ENCODE results near the gene CEP55. TPM values are rescaled to one million over a fixed set of nuclear protein-coding genes. Genes with fewer than 3 reads are reported as not detected.

Gene CEP55
- total RNA-seq, 1 donor from 2014 or later, result 0.35 TPM

- ATAC-seq, result peak; percentile 28
- H3K4me1 ChIP-seq, result peaks cover 73% of the 10 kb centered on the region
- intact Hi-C loops (cut with DNase I), result no loop called here
- no peaks in the 10 kb centered on the region for H3K27me3 ChIP-seq
- H3K4me3 ChIP-seq, result no peak overlapping the region
- H3K9me3 ChIP-seq, result no peaks in the 10 kb centered on the region
- peak overlapping the region; percentile 58 for H3K27ac ChIP-seq
- DNase-seq, result no peak
- H3K36me3 ChIP-seq, result no peaks in the 10 kb centered on the region
- TF ChIP-seq CTCF (IDR thresholded peaks at IDR 0.05), result no peak
Observed at GRCh38 chr10:93471110-93471651, 25.2 kb upstream of the CEP55 start.

GRCh38 chr10:93473161-93473560 is 23.3 kb upstream of the CEP55 start:
- H3K4me1 ChIP-seq, result peaks cover 67% of the 10 kb centered on the region
- peaks cover 5% of the 10 kb centered on the region for H3K36me3 ChIP-seq
- ATAC-seq (no peak), DNase-seq (no peak)
- intact Hi-C loops (cut with DNase I), result no loop called here
- TF ChIP-seq CTCF (IDR thresholded peaks at IDR 0.05), result no peak
- no peak overlapping the region for H3K4me3 ChIP-seq
- no peaks in the 10 kb centered on the region for H3K9me3 ChIP-seq
- H3K27me3 ChIP-seq, result no peaks in the 10 kb centered on the region
- H3K27ac ChIP-seq, result no peak overlapping the region

GRCh38 chr10:93473804-93474472 is 22.5 kb upstream of the CEP55 start:
- H3K4me1 ChIP-seq, result peaks cover 67% of the 10 kb centered on the region
- H3K4me3 ChIP-seq, result no peak overlapping the region
- H3K27me3 ChIP-seq, result no peaks in the 10 kb centered on the region
- DNase-seq (no peak), ATAC-seq (no peak)
- H3K36me3 ChIP-seq, result peaks cover 5% of the 10 kb centered on the region
- no peak for TF ChIP-seq CTCF (IDR thresholded peaks at IDR 0.05)
- no peaks in the 10 kb centered on the region for H3K9me3 ChIP-seq
- intact Hi-C loops (cut with DNase I), result no loop called here
- peak overlapping the region; percentile 63 for H3K27ac ChIP-seq

GRCh38 chr10:93475227-93475626 is 21.2 kb upstream of the CEP55 start:
- intact Hi-C loops (cut with DNase I), result no loop called here
- DNase-seq (no peak), ATAC-seq (peak; percentile 44)
- H3K4me3 ChIP-seq, result no peak overlapping the region
- H3K27me3 ChIP-seq, result no peaks in the 10 kb centered on the region
- H3K27ac ChIP-seq, result peak overlapping the region; percentile 63
- no peaks in the 10 kb centered on the region for H3K9me3 ChIP-seq
- H3K4me1 ChIP-seq, result peaks cover 78% of the 10 kb centered on the region
- H3K36me3 ChIP-seq, result peaks cover 5% of the 10 kb centered on the region
- no peak for TF ChIP-seq CTCF (IDR thresholded peaks at IDR 0.05)

GRCh38 chr10:93475871-93476270 is 20.5 kb upstream of the CEP55 start:
- Histone ChIP-seq H3K4me3 (no peak overlapping the region), H3K27me3 (no peaks in the 10 kb centered on the region), H3K27ac (peak overlapping the region; percentile 55), H3K4me1 (peaks cover 74% of the 10 kb centered on the region), H3K36me3 (peaks cover 5% of the 10 kb centered on the region), H3K9me3 (no peaks in the 10 kb centered on the region)
- DNase-seq, result no peak
- no peak for TF ChIP-seq CTCF (IDR thresholded peaks at IDR 0.05)
- ATAC-seq, result peak; percentile 62
- intact Hi-C loops (cut with DNase I), result no loop called here

All from upper lobe of right lung (tissue), 1 donor.